HG02884 (cell line): ENCODE data around the gene DUOX1.

Source experiments
- ATAC-seq: cut with Tn5 transposase; IDR thresholded peaks from one replicate; pipeline ENCODE4 v1.9.1; 2021; ENCODE audit warnings: mild to moderate bottlenecking, moderate library complexity; ENCODE audit not compliant: unreplicated experiment

Gene DUOX1

GRCh38 chr15:45185903-45186770, 56.3 kb downstream of the DUOX1 start:
- no peak for ATAC-seq

DNA sequence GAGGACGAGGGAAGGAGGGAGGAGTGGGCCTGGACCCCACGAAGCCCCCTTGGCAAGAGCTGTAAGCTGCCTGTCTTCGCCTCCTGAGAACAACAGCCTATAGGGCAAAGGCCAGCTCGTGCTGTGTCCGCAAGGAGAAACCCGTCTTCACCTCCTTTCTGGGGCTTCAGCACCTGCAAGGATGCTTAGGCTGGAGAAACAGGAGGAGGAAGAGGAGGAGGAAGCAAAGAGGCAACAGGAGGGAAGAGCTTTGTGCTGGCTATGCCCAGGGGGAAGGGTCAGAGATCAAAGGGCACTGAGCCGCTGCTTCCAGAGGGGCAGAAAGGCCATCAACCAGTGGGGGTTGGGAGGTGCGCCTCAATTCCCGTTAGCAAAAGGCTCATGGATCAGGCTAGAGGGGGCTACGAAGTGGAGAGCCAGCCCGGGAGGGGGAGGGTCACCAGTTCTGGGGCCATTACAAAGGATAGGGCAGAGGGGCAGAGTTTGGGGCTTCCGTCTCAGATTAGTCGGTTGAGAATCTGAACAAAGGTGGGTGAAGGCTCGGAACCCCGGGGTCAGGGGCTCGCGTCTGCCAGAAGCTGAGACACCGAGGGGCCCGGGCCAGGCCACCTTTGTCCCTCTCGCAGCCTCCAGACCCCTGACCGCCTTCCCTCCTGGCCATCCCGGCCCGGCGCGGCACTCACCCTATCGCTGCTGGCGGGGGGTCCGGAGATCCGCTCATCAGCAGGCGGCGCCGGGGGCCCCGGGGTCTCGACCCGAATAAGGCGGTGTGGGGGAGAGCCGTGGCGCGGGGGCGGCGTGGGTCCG, 57.2 kb downstream of the DUOX1 start:
- ATAC-seq = no peak

- no peak for ATAC-seq
These were observed 57.7 kb downstream of the DUOX1 start for GRCh38 chr15:45187578-45187893.

DNA sequence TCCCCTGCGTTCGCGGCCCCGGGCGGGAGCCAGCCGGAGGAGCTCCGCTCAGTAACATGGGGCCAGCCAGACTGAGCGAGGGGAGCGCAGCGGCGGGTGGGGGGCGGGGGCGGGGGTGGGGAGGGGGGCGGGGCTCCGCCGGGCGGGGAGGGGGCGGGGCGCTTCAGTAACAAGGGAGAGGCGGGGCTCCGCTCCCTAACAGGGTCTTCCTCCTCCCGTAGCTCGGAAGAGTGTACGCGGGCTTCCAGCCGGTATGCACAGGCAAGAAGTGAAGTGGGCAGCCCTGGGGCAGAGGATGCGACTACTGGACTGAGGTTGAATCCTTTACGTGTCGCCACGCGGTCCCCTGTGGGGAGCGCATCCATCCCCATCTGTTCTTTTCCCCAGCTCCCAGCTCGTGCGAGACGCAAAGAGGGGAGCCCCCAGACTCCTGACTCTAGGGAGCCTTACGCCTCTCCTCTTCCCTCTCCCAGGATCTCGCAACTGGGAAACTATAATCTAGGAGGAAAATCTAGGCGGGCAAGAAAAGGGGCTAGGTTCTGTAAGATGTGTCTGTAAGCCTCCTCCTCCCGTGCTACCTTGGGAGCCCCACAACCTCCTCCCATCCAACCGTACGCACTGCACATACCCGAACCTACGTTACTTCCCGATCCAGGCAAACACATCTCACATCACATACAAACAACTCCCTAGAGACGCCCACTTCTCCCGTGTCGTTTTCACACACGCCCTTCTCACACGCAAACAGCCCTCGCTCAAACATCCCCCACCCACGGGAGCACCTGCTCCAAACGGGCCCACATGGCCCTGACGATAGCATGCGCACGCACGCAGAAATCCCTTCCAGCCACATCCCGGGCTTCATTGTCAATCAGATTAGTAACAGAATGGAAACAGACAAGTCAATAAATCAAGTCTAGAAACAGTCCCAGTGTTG, 58.4 kb downstream of the DUOX1 start, which contains the start of gene SHF:
TSS of gene SHF (minus strand) at position 73 of the 937 bp plus-strand sequence. CDS start at position 58, 15 bp downstream.
- no peak for ATAC-seq

DNA sequence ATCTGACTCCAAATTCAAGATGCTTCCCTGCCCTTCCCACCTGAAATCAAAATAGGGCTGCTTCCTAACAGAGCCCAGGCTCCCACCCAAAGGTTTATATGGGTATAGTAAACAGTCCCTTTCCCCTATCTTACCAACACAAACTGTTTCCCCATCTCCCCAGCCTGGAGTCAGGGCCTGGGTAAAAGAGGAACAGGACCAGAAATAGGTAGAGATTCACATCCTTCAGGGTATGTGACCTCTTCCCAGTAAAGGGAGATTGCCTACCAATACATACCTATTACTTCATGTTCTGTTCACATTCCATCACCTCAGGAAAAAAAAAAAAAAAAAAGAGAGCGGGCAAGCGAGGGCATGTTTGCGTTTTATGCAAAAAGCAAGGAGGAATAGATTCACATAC, 67.7 kb downstream of the DUOX1 start:
- ATAC-seq = no peak

GRCh38 chr15:45198337-45199135, 68.7 kb downstream of the DUOX1 start:
- peak; percentile 45 for ATAC-seq

GRCh38 chr15:45199136-45199810, 69.5 kb downstream of the DUOX1 start:
- peak; percentile 10 for ATAC-seq

DNA sequence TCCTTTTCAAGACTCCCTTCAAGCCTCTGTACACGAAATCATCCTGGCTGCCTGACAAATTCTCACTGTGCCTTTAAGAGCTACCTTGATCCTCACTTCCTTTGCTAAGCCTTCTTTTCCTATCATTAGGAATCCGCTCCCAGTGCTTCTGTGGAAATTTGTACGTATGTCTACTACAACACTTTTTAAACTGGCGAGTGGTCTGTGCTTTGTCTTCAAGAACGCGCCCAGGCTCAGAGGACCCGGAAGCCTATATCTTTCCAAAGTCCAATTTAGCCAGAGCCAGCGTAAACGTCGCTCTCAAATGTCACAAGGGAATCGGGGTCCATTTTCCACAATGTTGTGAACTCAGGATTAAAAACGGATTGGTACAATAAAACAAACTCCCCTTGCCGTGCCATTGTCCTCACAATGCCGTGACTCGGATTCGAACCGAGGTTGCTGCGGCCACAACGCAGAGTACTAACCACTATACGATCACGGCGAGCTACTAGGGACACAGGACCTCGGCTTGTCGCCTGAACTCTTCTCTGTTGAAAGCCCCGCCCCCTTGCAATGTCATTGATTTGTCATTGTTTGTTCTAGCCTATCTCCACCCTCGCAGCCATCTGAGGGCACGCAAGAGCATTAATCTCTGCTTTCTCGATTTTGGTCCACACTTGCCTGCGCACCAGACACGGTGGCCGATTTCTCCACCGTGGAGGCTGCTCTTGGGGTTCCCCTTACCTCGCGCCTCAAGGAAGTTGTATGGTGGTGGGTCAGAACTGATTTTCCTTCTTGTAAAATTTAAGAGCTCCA, 70.4 kb downstream of the DUOX1 start:
- ATAC-seq = peak; percentile 34

DNA sequence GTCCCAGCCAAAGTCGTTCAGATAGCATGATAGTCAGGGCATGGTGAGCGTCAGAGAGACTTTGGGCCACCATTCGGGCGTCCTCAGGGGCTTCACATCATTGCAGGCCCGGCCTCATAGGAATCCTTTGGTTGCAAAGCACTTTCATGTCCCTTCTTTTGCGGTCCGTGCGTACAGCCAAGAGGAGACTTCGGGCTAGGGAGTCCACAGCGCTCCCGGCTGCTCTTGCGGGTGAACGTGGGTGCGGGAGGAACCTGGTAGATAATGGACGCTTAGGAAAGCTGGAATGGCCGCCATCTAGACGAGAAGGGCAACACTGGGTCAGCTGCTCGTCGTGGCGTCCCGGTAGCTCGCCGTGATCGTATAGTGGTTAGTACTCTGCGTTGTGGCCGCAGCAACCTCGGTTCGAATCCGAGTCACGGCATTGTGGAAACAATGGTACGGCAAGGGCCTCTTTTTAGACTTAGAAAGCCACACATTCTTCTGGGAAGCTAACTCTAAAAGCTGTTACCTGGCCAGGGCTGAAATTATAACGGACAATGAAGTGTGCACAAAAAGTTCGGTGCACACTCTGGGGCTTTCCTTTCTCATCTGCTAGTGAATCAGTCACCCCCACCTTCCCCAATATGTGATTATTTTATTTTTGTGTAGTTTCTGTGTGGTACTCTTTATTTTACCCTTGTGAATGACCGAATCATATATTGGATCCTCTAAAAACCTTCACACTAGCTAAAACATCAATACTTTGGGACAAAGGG, 71.2 kb downstream of the DUOX1 start:
- ATAC-seq = no peak

GRCh38 chr15:45201557-45201859, 71.7 kb downstream of the DUOX1 start:
- ATAC-seq = no peak

DNA sequence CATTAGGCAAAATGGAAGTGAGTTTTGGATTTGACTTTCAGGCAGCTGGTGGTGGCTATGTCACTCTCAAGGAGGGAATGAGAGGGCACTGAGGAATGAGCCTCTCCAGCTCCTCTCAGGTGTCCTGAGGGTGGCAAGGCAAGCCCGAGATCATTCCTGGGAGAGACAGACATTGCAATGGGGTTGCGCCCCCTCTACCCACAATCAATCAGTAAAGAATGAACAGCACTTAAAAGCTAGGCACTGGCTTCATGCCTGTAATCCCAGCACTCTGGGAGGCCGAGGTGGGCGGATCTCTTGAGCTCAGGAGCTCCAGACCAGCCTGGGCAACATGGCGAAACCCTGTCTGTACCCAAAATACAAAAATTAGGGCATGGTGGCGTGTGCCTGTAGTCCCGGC, 72.1 kb downstream of the DUOX1 start:
- no peak for ATAC-seq

GRCh38 chr15:45203182-45203581, 73.4 kb downstream of the DUOX1 start:
- no peak for ATAC-seq

DNA sequence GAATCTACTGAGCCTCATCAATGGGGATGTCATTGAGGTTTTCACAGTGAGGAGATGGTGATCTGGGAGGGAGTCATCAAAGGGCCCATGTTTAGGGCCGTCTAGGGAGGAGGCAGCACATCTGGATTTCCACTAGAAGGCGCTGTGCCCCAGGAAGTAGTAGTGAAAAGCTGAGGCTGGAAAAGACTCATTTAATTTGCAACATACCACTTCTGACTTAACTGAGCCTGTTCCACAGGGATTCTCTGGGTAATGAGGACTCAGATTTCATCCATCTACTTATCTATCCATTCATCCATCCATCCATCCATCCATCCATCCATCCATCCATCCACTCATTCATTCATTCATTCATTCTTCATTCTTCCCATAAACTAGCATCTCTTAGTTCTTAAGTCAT, 75.4 kb downstream of the DUOX1 start:
- ATAC-seq = no peak

DNA sequence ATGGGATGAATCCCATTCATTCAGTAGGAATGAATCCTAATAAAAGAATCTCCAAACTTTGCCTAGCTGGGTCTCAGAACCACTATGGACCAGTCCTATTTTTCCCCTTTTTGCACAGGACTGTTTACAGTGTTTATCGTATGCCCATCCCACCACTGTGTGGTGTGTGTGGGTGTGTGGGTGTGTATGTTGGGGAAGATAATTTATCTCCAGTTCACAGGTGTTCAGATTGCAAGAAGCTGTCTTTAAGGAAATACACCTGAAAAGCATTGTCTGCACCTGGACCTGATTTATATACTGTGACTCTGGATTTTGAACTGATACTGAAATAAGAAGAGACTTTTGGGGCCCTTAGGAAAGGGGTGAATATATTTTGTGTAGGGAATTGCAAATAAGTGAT, 82.7 kb downstream of the DUOX1 start:
- no peak for ATAC-seq
